Mesothelial cell of epicardium (in vitro differentiated cells): ENCODE data around the gene MED16. TPM values are rescaled to one million over a fixed set of nuclear protein-coding genes. Genes with fewer than 3 reads are reported as not detected.

Experiments used
- DNase-seq, 2 experiments: peaks; one replicate each; pipeline ENCODE4 v3.0.0; 2021; ENCODE audit warnings: low spot score in 2 of 2; ENCODE audit not compliant: unreplicated experiment in 2 of 2
- H3K27ac Mint-ChIP-seq: 2 replicates; pipeline ENCODE4 v1.8.0; 2021; ENCODE audit warnings: mixed read lengths
- H3K27me3 Mint-ChIP-seq: 2 replicates; pipeline ENCODE4 v1.8.0; 2021; ENCODE audit warnings: low read depth, mixed read lengths
- H3K36me3 Mint-ChIP-seq: 2 replicates; pipeline ENCODE4 v1.8.0; 2021; ENCODE audit warnings: mixed read lengths
- H3K4me1 Mint-ChIP-seq: 2 replicates; pipeline ENCODE4 v1.8.0; 2021; ENCODE audit warnings: mixed read lengths
- H3K4me3 Mint-ChIP-seq: 2 replicates; pipeline ENCODE4 v1.8.0; 2021; ENCODE audit warnings: mild to moderate bottlenecking, moderate library complexity, mixed read lengths
- H3K9me3 Mint-ChIP-seq: 2 replicates; pipeline ENCODE4 v1.8.0; 2021; ENCODE audit warnings: mixed read lengths
- total RNA-seq: library from RNA; stranded (reverse); gene quantifications from 3 replicates; pipeline ENCODE4 v1.2.1, GENCODE V29; 2021
- TF ChIP-seq, protein P1 (sequence below): fragments of 200-600 bp; sonication (generic); IDR thresholded peaks from one replicate; pipeline ENCODE4 v1.5.0; 2021; ENCODE audit warnings: antibody characterized with exemption; ENCODE audit not compliant: unreplicated experiment

MED16 gene
- total RNA-seq, 1 donor from 2014 or later: 79.8 TPM

DNA sequence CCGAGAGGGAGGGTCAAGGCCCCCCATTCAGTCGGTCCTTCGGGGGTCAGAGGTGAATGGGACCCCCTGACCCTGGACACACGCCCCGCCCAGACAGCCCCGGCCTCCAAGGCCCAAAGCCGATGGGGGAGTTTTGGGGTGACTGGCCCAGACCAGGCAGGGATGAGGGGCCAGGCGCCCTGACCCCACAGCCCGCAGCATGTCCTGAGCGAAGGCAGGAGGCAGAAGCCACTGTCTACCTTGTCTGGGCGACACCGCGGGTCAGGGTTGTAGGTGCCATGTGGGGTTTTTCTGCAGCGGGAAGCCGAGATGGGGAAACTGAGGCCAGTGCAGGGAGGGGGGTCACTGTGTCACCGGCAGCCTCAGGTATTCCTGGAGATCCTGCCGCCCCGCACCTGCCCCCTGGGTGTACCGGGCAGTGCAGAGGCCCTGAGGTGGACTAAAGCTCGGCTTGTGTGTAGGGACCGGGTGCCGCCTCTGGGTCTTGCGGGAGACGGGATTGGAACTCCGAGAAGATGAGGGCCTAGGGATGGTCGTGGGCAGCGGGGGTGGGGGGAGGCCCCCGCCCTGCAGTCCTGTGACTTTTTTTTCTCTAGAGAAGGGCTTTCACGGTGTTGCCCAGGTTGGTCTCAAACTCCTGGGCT lies 41.3 kb upstream of the MED16 start:
- Mint-ChIP-seq H3K4me1 (peaks cover 23% of the 10 kb centered on the region), H3K9me3 (no peaks in the 10 kb centered on the region), H3K27me3 (no peaks in the 10 kb centered on the region), H3K4me3 (no peak overlapping the region), H3K36me3 (peaks cover 16% of the 10 kb centered on the region), H3K27ac (peak overlapping the region; percentile 21)
- DNase-seq: no peak
- TF ChIP-seq, protein P1, sequence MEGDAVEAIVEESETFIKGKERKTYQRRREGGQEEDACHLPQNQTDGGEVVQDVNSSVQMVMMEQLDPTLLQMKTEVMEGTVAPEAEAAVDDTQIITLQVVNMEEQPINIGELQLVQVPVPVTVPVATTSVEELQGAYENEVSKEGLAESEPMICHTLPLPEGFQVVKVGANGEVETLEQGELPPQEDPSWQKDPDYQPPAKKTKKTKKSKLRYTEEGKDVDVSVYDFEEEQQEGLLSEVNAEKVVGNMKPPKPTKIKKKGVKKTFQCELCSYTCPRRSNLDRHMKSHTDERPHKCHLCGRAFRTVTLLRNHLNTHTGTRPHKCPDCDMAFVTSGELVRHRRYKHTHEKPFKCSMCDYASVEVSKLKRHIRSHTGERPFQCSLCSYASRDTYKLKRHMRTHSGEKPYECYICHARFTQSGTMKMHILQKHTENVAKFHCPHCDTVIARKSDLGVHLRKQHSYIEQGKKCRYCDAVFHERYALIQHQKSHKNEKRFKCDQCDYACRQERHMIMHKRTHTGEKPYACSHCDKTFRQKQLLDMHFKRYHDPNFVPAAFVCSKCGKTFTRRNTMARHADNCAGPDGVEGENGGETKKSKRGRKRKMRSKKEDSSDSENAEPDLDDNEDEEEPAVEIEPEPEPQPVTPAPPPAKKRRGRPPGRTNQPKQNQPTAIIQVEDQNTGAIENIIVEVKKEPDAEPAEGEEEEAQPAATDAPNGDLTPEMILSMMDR: no peak

- H3K27me3 Mint-ChIP-seq: no peaks in the 10 kb centered on the region
- H3K4me3 Mint-ChIP-seq: peak overlapping the region; percentile 47
- peak overlapping the region; percentile 93 for H3K27ac Mint-ChIP-seq
- H3K36me3 Mint-ChIP-seq: peaks cover 16% of the 10 kb centered on the region
- H3K4me1 Mint-ChIP-seq: peaks cover 20% of the 10 kb centered on the region
- DNase-seq: no peak
- TF ChIP-seq, protein P1: no peak
- H3K9me3 Mint-ChIP-seq: no peaks in the 10 kb centered on the region
Measured at GRCh38 chr19:933553-933882, 40.5 kb upstream of the MED16 start.

DNA sequence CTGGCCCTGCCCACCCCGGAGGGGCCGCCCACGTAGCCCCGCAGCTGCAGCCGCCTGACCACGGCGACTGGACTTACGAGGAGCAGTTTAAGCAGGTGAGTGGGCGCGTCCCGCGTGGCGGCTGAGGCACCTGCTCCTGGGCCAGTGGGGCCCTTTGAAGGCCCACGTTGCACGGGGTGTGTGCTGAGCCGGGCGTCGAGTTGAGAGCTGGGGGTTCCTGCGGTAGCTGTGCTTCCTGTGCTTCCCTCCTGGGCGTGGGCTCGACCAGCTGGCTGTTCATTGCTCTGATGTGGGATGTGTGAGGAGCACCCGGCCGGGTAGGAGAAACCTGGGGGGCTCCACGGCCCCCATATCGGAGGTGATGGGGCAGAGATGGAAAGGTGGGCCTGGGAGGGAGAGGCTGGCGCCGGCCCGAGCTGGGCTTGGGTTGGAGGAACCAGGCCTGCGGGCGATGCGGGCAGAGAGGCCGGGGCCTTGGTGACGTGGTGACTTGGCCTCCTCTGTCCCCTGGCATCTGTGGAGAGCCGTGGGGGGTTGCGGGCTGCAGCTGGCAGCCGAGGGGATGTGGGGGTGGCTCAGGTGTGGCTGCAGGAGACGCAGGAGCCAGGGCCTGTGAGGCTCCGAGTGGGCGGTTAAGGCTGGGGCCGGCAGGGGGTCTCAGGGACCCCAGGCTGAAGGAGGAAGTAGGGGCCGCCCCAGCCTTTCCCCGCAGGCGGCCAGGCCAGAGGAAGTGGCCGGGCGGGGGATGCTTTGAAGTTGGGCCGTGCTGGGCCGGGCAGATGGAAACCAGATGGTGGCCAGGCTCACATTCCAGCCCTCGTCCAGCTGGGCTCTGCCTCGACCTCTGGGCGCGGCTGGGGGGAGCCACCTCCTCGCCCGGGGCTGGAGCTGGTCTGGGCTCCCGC lies 39.9 kb upstream of the MED16 start:
- no peak for DNase-seq
- H3K36me3 Mint-ChIP-seq: peaks cover 12% of the 10 kb centered on the region
- H3K27ac Mint-ChIP-seq: peak overlapping the region; percentile 93
- TF ChIP-seq, protein P1: no peak
- no peaks in the 10 kb centered on the region for H3K27me3 Mint-ChIP-seq
- H3K4me1 Mint-ChIP-seq: peaks cover 15% of the 10 kb centered on the region
- H3K9me3 Mint-ChIP-seq: no peaks in the 10 kb centered on the region
- H3K4me3 Mint-ChIP-seq: peak overlapping the region; percentile 47

- DNase-seq: no peak
- peaks cover 15% of the 10 kb centered on the region for H3K4me1 Mint-ChIP-seq
- TF ChIP-seq, protein P1: no peak
- H3K36me3 Mint-ChIP-seq: peaks cover 9% of the 10 kb centered on the region
- H3K27me3 Mint-ChIP-seq: no peaks in the 10 kb centered on the region
- H3K9me3 Mint-ChIP-seq: no peaks in the 10 kb centered on the region
- H3K4me3 Mint-ChIP-seq: no peak overlapping the region
- peak overlapping the region; percentile 82 for H3K27ac Mint-ChIP-seq
Measured at GRCh38 chr19:931860-932647, 39.1 kb upstream of the MED16 start.

DNA sequence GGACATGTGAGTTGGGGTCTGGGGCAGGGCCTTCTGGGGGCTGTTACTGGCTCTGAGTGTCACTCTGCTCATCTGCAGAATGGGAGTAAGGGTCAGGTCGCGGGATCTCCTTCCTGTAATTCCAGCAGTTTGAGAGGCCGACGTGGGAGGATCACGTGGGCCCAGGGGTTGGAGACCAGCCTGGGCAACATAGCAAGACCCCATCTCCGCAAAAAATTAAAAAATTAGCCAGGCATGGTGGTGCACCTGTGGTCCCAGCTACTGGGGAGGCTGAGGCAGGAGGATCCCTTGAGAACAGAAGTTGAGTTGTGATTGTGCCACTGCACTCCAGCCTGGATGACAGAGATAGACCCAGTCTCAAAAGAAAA lies 36.9 kb upstream of the MED16 start:
- Mint-ChIP-seq H3K4me1 (peaks cover 15% of the 10 kb centered on the region), H3K9me3 (no peaks in the 10 kb centered on the region), H3K36me3 (peaks cover 3% of the 10 kb centered on the region), H3K27ac (peak overlapping the region; percentile 59), H3K4me3 (peak overlapping the region; percentile 36), H3K27me3 (no peaks in the 10 kb centered on the region)
- no peak for DNase-seq
- TF ChIP-seq, protein P1: no peak
